OCI-LY1 (cell line): ENCODE measurements around the gene BAX.

Source experiments
- H2AFZ ChIP-seq: fragments of 200-600 bp; sonication (generic), shearing (Covaris generic); 2 replicates; pipeline ENCODE4 v1.6.0; 2014; ENCODE audit warnings: antibody characterized with exemption, mild to moderate bottlenecking, low read length
- H3F3A ChIP-seq: fragments of 200-600 bp; sonication (generic), shearing (Covaris generic); 2 replicates; pipeline ENCODE4 v1.6.0; 2014; ENCODE audit warnings: mild to moderate bottlenecking, antibody characterized with exemption, low read length, moderate library complexity; ENCODE audit not compliant: insufficient read depth
- H3K27ac ChIP-seq: fragments of 200-600 bp; sonication (generic); 2 replicates; pipeline ENCODE4 v1.5.1; 2014; ENCODE audit warnings: low read length, mixed run types, mild to moderate bottlenecking, low read depth; ENCODE audit not compliant: poor library complexity, severe bottlenecking
- H3K27me3 ChIP-seq: fragments of 200-600 bp; sonication (generic); 2 replicates; pipeline ENCODE4 v1.6.0; 2014; ENCODE audit warnings: antibody characterized with exemption, mild to moderate bottlenecking, low read length, moderate library complexity; ENCODE audit not compliant: insufficient read depth
- H3K36me3 ChIP-seq: fragments of 200-600 bp; sonication (generic); 2 replicates; pipeline ENCODE4 v1.6.1; 2014; ENCODE audit warnings: mild to moderate bottlenecking, antibody characterized with exemption, low read length, moderate library complexity, mixed read lengths; ENCODE audit not compliant: insufficient read depth
- H3K4me1 ChIP-seq: fragments of 200-600 bp; sonication (generic); 2 replicates; pipeline ENCODE4 v1.5.1; 2014; ENCODE audit warnings: mild to moderate bottlenecking, low read length, moderate library complexity; ENCODE audit not compliant: insufficient read depth, severe bottlenecking
- H3K4me2 ChIP-seq: fragments of 200-600 bp; sonication (generic), shearing (Covaris generic); 2 replicates; pipeline ENCODE4 v1.6.1; 2014; ENCODE audit warnings: low read length
- H3K4me3 ChIP-seq: fragments of 200-600 bp; sonication (generic); 2 replicates; pipeline ENCODE4 v1.5.1; 2014; ENCODE audit warnings: low read length, low read depth, mild to moderate bottlenecking, mixed read lengths; ENCODE audit not compliant: poor library complexity, severe bottlenecking
- H3K79me2 ChIP-seq: fragments of 200-600 bp; shearing (Covaris generic); 2 replicates; pipeline ENCODE4 v1.6.1; 2016; ENCODE audit warnings: mixed run types, low read length, mixed read lengths; ENCODE audit not compliant: insufficient read depth
- H3K9ac ChIP-seq: fragments of 200-600 bp; sonication (generic), shearing (Covaris generic); 2 replicates; pipeline ENCODE4 v1.6.1; 2014; ENCODE audit warnings: mild to moderate bottlenecking, low read length, mixed read lengths
- H3K9me2 ChIP-seq: fragments of 200-600 bp; sonication (generic), shearing (Covaris generic); 2 replicates; pipeline ENCODE4 v1.6.1; 2014; ENCODE audit warnings: low read depth, mild to moderate bottlenecking, low read length, mixed read lengths
- H3K9me3 ChIP-seq: fragments of 200-600 bp; shearing (Covaris generic); 2 replicates; pipeline ENCODE4 v1.6.1; 2014; ENCODE audit warnings: low read length, mixed read lengths
- H4K20me1 ChIP-seq: fragments of 200-600 bp; sonication (generic), shearing (Covaris generic); 2 replicates; pipeline ENCODE4 v1.6.0; 2016; ENCODE audit warnings: mild to moderate bottlenecking, low read length; ENCODE audit not compliant: insufficient read depth
- EZH2 ChIP-seq: fragments of 200-600 bp; sonication (generic), shearing (Covaris generic); IDR thresholded peaks from 2 replicates; pipeline ENCODE4 v1.8.0; 2017; ENCODE audit warnings: borderline replicate concordance, mixed run types, mild to moderate bottlenecking, antibody characterized with exemption, low read length, moderate library complexity, mixed read lengths
- TF ChIP-seq, protein P1 (sequence below): fragments of 200-600 bp; sonication (generic), shearing (Covaris generic); IDR thresholded peaks from 2 replicates; pipeline ENCODE4 v1.5.1; 2017; ENCODE audit warnings: mild to moderate bottlenecking, antibody characterized with exemption, low read length, moderate library complexity, mixed read lengths

The BAX gene

DNA sequence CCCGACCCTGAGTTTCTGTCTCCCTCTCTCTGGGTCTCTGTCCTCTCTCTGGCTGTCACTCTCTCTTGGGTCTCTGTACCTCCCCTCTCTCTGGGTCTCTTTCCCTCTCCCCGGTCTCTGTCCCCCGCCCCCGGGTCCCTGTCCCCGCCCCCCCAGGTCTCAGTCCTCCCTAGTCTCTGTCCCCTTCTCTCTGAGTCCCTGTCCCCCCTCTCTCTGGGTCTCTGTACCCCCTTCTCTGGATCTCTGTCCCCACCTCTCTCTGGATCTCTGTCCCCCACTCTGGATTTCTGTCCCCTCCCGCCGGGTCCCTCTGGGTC lies 8.1 kb downstream of the BAX start:
- Histone ChIP-seq H3K27ac (peak overlapping the region; percentile 87), H3K36me3 (peaks cover 27% of the 10 kb centered on the region), H3K9me3 (no peaks in the 10 kb centered on the region), H3F3A (peaks cover 5% of the 10 kb centered on the region; the same call in 1 of the 2 replicates), H3K4me2 (peak overlapping the region; percentile 94), H4K20me1 (no peaks in the 10 kb centered on the region), H3K27me3 (no peaks in the 10 kb centered on the region), H2AFZ (no peak overlapping the region), H3K4me1 (peaks cover 49% of the 10 kb centered on the region), H3K9me2 (no peaks in the 10 kb centered on the region), H3K79me2 (0 out of 2 replicates have a peak, but pooled peaks cover 4% of the 10 kb centered on the region), H3K9ac (peak overlapping the region; percentile 85), H3K4me3 (peak overlapping the region; percentile 35)
- no peak for TF ChIP-seq EZH2
- TF ChIP-seq, protein P1, sequence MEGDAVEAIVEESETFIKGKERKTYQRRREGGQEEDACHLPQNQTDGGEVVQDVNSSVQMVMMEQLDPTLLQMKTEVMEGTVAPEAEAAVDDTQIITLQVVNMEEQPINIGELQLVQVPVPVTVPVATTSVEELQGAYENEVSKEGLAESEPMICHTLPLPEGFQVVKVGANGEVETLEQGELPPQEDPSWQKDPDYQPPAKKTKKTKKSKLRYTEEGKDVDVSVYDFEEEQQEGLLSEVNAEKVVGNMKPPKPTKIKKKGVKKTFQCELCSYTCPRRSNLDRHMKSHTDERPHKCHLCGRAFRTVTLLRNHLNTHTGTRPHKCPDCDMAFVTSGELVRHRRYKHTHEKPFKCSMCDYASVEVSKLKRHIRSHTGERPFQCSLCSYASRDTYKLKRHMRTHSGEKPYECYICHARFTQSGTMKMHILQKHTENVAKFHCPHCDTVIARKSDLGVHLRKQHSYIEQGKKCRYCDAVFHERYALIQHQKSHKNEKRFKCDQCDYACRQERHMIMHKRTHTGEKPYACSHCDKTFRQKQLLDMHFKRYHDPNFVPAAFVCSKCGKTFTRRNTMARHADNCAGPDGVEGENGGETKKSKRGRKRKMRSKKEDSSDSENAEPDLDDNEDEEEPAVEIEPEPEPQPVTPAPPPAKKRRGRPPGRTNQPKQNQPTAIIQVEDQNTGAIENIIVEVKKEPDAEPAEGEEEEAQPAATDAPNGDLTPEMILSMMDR: no peak

DNA sequence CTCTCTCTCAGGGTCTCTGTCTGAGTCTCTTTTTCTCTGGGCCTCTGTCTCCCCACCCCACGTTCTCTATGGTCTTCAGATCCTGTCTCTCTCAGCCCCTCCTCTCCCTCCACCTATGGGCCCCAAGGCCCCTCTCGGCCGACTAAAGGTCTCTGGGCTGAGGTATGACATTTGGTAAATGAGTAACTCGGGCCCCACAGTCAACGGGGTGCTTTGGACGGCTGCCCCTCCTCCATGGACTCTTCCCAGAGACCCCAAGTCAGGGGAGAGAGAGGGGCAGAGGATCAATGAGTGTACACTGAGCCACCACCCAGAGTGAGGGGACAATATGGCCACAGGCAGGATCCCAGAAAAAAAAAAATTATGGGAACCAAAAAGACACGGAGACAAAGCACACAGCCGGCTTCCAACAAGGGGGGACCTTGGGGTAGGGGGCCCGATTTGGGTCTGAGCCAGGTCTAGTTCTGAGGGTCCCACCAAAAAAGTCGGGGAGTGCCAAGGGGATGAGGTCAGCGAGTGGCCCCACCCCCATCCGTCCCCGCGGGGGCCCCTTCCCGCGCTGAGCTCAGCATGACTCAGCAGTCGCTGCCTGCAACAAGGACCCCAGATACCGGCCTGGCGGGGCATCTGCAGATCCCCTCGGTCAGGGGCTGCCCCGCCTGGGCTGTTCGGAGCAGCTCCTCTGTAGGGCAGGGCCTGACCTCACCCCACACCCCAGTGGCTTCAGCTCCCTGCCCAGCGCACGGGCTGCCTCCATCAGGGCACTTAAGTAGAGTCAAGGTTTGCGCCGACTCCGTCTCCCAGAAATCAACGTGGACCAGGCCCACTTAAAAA lies 8.9 kb downstream of the BAX start:
- Histone ChIP-seq H3K79me2 (0 out of 2 replicates have a peak, but pooled peaks cover 4% of the 10 kb centered on the region), H4K20me1 (no peaks in the 10 kb centered on the region), H3K27ac (peak overlapping the region; percentile 87), H2AFZ (no peak overlapping the region), H3F3A (peaks cover 5% of the 10 kb centered on the region; the same call in 1 of the 2 replicates), H3K36me3 (peaks cover 31% of the 10 kb centered on the region), H3K9me2 (no peaks in the 10 kb centered on the region), H3K9me3 (no peaks in the 10 kb centered on the region), H3K4me2 (peak overlapping the region; percentile 94), H3K4me1 (peaks cover 52% of the 10 kb centered on the region), H3K27me3 (no peaks in the 10 kb centered on the region), H3K9ac (peak overlapping the region; percentile 85), H3K4me3 (peak overlapping the region; percentile 57)
- TF ChIP-seq, protein P1: no peak
- TF ChIP-seq EZH2: no peak

DNA sequence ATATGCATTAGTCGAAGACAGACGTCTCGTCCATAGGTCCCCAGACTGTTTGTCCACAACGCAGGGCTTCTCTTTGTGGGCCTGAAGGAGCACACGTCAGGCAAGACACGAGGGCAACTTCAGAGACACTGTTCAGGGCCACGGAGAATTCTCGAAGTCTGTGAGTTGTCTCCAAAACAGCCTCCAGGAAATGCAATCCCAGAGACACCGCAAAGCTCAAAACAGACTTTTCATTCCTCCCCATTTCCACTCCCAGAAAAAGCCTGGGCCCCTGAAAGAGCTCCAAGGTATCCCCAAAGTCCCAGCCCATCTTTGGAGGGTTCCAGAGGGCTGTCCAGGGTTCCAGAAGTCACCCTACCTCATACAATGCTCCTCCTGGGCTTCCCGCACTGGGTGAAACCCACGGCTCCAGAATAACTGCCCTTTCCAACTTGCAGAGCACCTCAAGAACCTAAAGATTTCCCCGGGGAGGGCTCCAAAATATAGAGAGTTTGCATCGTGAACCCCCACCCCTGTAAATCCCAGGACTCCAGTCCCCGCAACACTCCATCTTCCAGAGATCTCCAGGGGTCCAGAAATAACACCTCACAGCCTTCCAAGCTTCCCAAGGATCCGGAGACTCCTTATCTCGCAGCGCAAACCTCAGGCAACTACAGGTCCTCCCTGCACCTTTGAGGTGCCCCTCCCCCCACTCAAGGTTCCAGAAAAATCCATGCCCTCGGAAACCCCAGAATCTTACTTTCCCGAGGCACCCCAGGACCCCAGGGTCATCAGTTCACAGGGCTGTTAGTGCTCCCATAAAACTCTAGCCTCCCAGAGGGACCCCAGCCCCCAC lies 9.7 kb downstream of the BAX start:
- peaks cover 38% of the 10 kb centered on the region for H3K36me3 ChIP-seq
- H3K9ac ChIP-seq: peak overlapping the region; percentile 85
- no peaks in the 10 kb centered on the region for H3K9me2 ChIP-seq
- TF ChIP-seq, protein P1: no peak
- no peak for TF ChIP-seq EZH2
- no peaks in the 10 kb centered on the region for H4K20me1 ChIP-seq
- no peaks in the 10 kb centered on the region for H3K27me3 ChIP-seq
- no peak overlapping the region for H2AFZ ChIP-seq
- H3K4me1 ChIP-seq: peaks cover 52% of the 10 kb centered on the region
- no peaks in the 10 kb centered on the region for H3K9me3 ChIP-seq
- 0 out of 2 replicates have a peak, but pooled peaks cover 4% of the 10 kb centered on the region for H3K79me2 ChIP-seq
- peak overlapping the region; percentile 94 for H3K4me2 ChIP-seq
- H3K4me3 ChIP-seq: peak overlapping the region; percentile 57
- H3F3A ChIP-seq: peaks cover 5% of the 10 kb centered on the region; the same call in 1 of the 2 replicates
- peak overlapping the region; percentile 87 for H3K27ac ChIP-seq
